Measurements from ENCODE around the gene CHSY1.

The CHSY1 gene

GRCh38 chr15:101184830-101185229 lies 67.0 kb downstream of the CHSY1 start:
- Histone ChIP-seq H3K4me1 (ENCODE audit: insufficient read depth, insufficient read length) (peaks cover 2% of the 10 kb centered on the region), H3K4me3 (ENCODE audit: insufficient read length, low read depth) (no peak overlapping the region), H3K36me3 (ENCODE audit: insufficient read depth, insufficient read length, low read length) (peaks cover 41% of the 10 kb centered on the region), H3K27me3 (ENCODE audit: insufficient read depth, insufficient read length) (no peaks in the 10 kb centered on the region), H3K9ac (ENCODE audit: insufficient read length, low read depth) (no peak overlapping the region), H3K9me3 (ENCODE audit: insufficient read depth, low read length) (no peaks in the 10 kb centered on the region)
- TF ChIP-seq YY1 (IDR thresholded peaks at IDR 0.05; ENCODE audit: insufficient read depth, insufficient read length) (no peak), SUZ12 (IDR thresholded peaks at IDR 0.05; ENCODE audit: extremely low read depth, insufficient read depth, insufficient read length) (no peak), ZNF274 (IDR thresholded peaks at IDR 0.05; ENCODE audit: low read depth, low read length) (no peak)
- DNase-seq (ENCODE audit: low read depth, low spot score): no peak

GRCh38 chr15:101183931-101184305 lies 67.9 kb downstream of the CHSY1 start:
- Histone ChIP-seq H3K9me3 (ENCODE audit: insufficient read depth, low read length) (no peaks in the 10 kb centered on the region), H3K9ac (ENCODE audit: insufficient read length, low read depth) (no peak overlapping the region), H3K4me3 (ENCODE audit: insufficient read length, low read depth) (no peak overlapping the region), H3K27me3 (ENCODE audit: insufficient read depth, insufficient read length) (no peaks in the 10 kb centered on the region), H3K4me1 (ENCODE audit: insufficient read depth, insufficient read length) (peaks cover 6% of the 10 kb centered on the region), H3K36me3 (ENCODE audit: insufficient read depth, insufficient read length, low read length) (peaks cover 48% of the 10 kb centered on the region)
- no peak for DNase-seq (ENCODE audit: low read depth, low spot score)
- TF ChIP-seq ZNF274 (IDR thresholded peaks at IDR 0.05; ENCODE audit: low read depth, low read length): no peak
- TF ChIP-seq SUZ12 (IDR thresholded peaks at IDR 0.05; ENCODE audit: extremely low read depth, insufficient read depth, insufficient read length): no peak
- no peak for TF ChIP-seq YY1 (IDR thresholded peaks at IDR 0.05; ENCODE audit: insufficient read depth, insufficient read length)

- no peak overlapping the region for H3K4me3 ChIP-seq (ENCODE audit: insufficient read length, low read depth)
- TF ChIP-seq ZNF274 (IDR thresholded peaks at IDR 0.05; ENCODE audit: low read depth, low read length) (no peak), YY1 (IDR thresholded peaks at IDR 0.05; ENCODE audit: insufficient read depth, insufficient read length) (no peak), SUZ12 (IDR thresholded peaks at IDR 0.05; ENCODE audit: extremely low read depth, insufficient read depth, insufficient read length) (no peak)
- no peak for DNase-seq (ENCODE audit: low read depth, low spot score)
- no peaks in the 10 kb centered on the region for H3K27me3 ChIP-seq (ENCODE audit: insufficient read depth, insufficient read length)
- no peaks in the 10 kb centered on the region for H3K9me3 ChIP-seq (ENCODE audit: insufficient read depth, low read length)
- H3K4me1 ChIP-seq (ENCODE audit: insufficient read depth, insufficient read length): peaks cover 6% of the 10 kb centered on the region
- peaks cover 53% of the 10 kb centered on the region for H3K36me3 ChIP-seq (ENCODE audit: insufficient read depth, insufficient read length, low read length)
- no peak overlapping the region for H3K9ac ChIP-seq (ENCODE audit: insufficient read length, low read depth)
Observed at GRCh38 chr15:101183226-101183930, 68.5 kb downstream of the CHSY1 start.

GRCh38 chr15:101182215-101182614 lies 69.6 kb downstream of the CHSY1 start:
- peaks cover 6% of the 10 kb centered on the region for H3K4me1 ChIP-seq (ENCODE audit: insufficient read depth, insufficient read length)
- H3K9ac ChIP-seq (ENCODE audit: insufficient read length, low read depth): no peak overlapping the region
- H3K36me3 ChIP-seq (ENCODE audit: insufficient read depth, insufficient read length, low read length): peaks cover 65% of the 10 kb centered on the region
- H3K4me3 ChIP-seq (ENCODE audit: insufficient read length, low read depth): no peak overlapping the region
- H3K9me3 ChIP-seq (ENCODE audit: insufficient read depth, low read length): no peaks in the 10 kb centered on the region
- TF ChIP-seq ZNF274 (IDR thresholded peaks at IDR 0.05; ENCODE audit: low read depth, low read length): no peak
- TF ChIP-seq SUZ12 (IDR thresholded peaks at IDR 0.05; ENCODE audit: extremely low read depth, insufficient read depth, insufficient read length): no peak
- TF ChIP-seq YY1 (IDR thresholded peaks at IDR 0.05; ENCODE audit: insufficient read depth, insufficient read length): no peak
- no peak for DNase-seq (ENCODE audit: low read depth, low spot score)
- H3K27me3 ChIP-seq (ENCODE audit: insufficient read depth, insufficient read length): no peaks in the 10 kb centered on the region

GRCh38 chr15:101181349-101181748 lies 70.5 kb downstream of the CHSY1 start:
- Histone ChIP-seq H3K9me3 (ENCODE audit: insufficient read depth, low read length) (no peaks in the 10 kb centered on the region), H3K9ac (ENCODE audit: insufficient read length, low read depth) (no peak overlapping the region), H3K4me3 (ENCODE audit: insufficient read length, low read depth) (no peak overlapping the region), H3K4me1 (ENCODE audit: insufficient read depth, insufficient read length) (peaks cover 6% of the 10 kb centered on the region), H3K36me3 (ENCODE audit: insufficient read depth, insufficient read length, low read length) (peaks cover 68% of the 10 kb centered on the region), H3K27me3 (ENCODE audit: insufficient read depth, insufficient read length) (no peaks in the 10 kb centered on the region)
- DNase-seq (ENCODE audit: low read depth, low spot score): no peak
- TF ChIP-seq ZNF274 (IDR thresholded peaks at IDR 0.05; ENCODE audit: low read depth, low read length) (no peak), SUZ12 (IDR thresholded peaks at IDR 0.05; ENCODE audit: extremely low read depth, insufficient read depth, insufficient read length) (no peak), YY1 (IDR thresholded peaks at IDR 0.05; ENCODE audit: insufficient read depth, insufficient read length) (no peak)

GRCh38 chr15:101180620-101181307 lies 71.1 kb downstream of the CHSY1 start:
- DNase-seq (ENCODE audit: low read depth, low spot score): no peak
- Histone ChIP-seq H3K4me1 (ENCODE audit: insufficient read depth, insufficient read length) (peaks cover 6% of the 10 kb centered on the region), H3K9ac (ENCODE audit: insufficient read length, low read depth) (no peak overlapping the region), H3K36me3 (ENCODE audit: insufficient read depth, insufficient read length, low read length) (peaks cover 71% of the 10 kb centered on the region), H3K9me3 (ENCODE audit: insufficient read depth, low read length) (no peaks in the 10 kb centered on the region), H3K4me3 (ENCODE audit: insufficient read length, low read depth) (no peak overlapping the region), H3K27me3 (ENCODE audit: insufficient read depth, insufficient read length) (no peaks in the 10 kb centered on the region)
- TF ChIP-seq ZNF274 (IDR thresholded peaks at IDR 0.05; ENCODE audit: low read depth, low read length) (no peak), SUZ12 (IDR thresholded peaks at IDR 0.05; ENCODE audit: extremely low read depth, insufficient read depth, insufficient read length) (no peak), YY1 (IDR thresholded peaks at IDR 0.05; ENCODE audit: insufficient read depth, insufficient read length) (no peak)

- DNase-seq (ENCODE audit: low read depth, low spot score): no peak
- Histone ChIP-seq H3K9ac (ENCODE audit: insufficient read length, low read depth) (no peak overlapping the region), H3K27me3 (ENCODE audit: insufficient read depth, insufficient read length) (no peaks in the 10 kb centered on the region), H3K36me3 (ENCODE audit: insufficient read depth, insufficient read length, low read length) (peaks cover 76% of the 10 kb centered on the region), H3K4me1 (ENCODE audit: insufficient read depth, insufficient read length) (peaks cover 9% of the 10 kb centered on the region), H3K4me3 (ENCODE audit: insufficient read length, low read depth) (no peak overlapping the region), H3K9me3 (ENCODE audit: insufficient read depth, low read length) (no peaks in the 10 kb centered on the region)
- TF ChIP-seq ZNF274 (IDR thresholded peaks at IDR 0.05; ENCODE audit: low read depth, low read length) (no peak), YY1 (IDR thresholded peaks at IDR 0.05; ENCODE audit: insufficient read depth, insufficient read length) (no peak), SUZ12 (IDR thresholded peaks at IDR 0.05; ENCODE audit: extremely low read depth, insufficient read depth, insufficient read length) (no peak)
Observed at GRCh38 chr15:101179341-101180153, 72.3 kb downstream of the CHSY1 start.
